Eye (tissue), 1 donor: ENCODE measurements around the gene CHAF1B.
"Not testable (repeated sequence)": the region's sequence is repeated elsewhere in the genome, so short reads cannot be mapped to it uniquely, and the experiment has no call there.

Source experiments
- DNase-seq: peaks from one replicate; pipeline ENCODE4 v3.0.0-alpha.2; 2015

Gene CHAF1B

GRCh38 chr21:36385233-36386030 is at the start of gene CHAF1B:
Gene CHAF1B, plus strand, starts transcription at chr21:36385392. Its CDS starts 745 bp downstream, at chr21:36386137.
- DNase-seq = peak; percentile 93

GRCh38 chr21:36337099-36337509 is 48.1 kb upstream of the CHAF1B start:
- DNase-seq = no peak

- no peak for DNase-seq
These were observed 46.2 kb upstream of the CHAF1B start for GRCh38 chr21:36338975-36339374.

GRCh38 chr21:36342581-36342980 is 42.6 kb upstream of the CHAF1B start:
- DNase-seq = not testable (repeated sequence)

GRCh38 chr21:36344931-36345330 is 40.3 kb upstream of the CHAF1B start:
- no peak for DNase-seq

GRCh38 chr21:36347278-36347961 is 37.8 kb upstream of the CHAF1B start:
- DNase-seq = no peak

GRCh38 chr21:36347962-36348328 is 37.2 kb upstream of the CHAF1B start:
- DNase-seq = no peak

- DNase-seq = no peak
These were observed 35.9 kb upstream of the CHAF1B start for GRCh38 chr21:36349315-36349714.

- DNase-seq = no peak
These were observed 34.8 kb upstream of the CHAF1B start for GRCh38 chr21:36350282-36350910.

- no peak for DNase-seq
These were observed 30.1 kb upstream of the CHAF1B start for GRCh38 chr21:36354918-36355680.

GRCh38 chr21:36355868-36356267 is 29.3 kb upstream of the CHAF1B start:
- no peak for DNase-seq

GRCh38 chr21:36359185-36359584 is 26.0 kb upstream of the CHAF1B start:
- no peak for DNase-seq

- DNase-seq = no peak
These were observed 16.0 kb upstream of the CHAF1B start for GRCh38 chr21:36369064-36369685.

GRCh38 chr21:36375994-36376393 is 9.2 kb upstream of the CHAF1B start:
- no peak for DNase-seq

GRCh38 chr21:36377391-36377842 is 7.8 kb upstream of the CHAF1B start:
- no peak for DNase-seq

- peak; percentile 36 for DNase-seq
These were observed 5.9 kb upstream of the CHAF1B start for GRCh38 chr21:36379251-36379650.

- DNase-seq = no peak
These were observed 3.2 kb upstream of the CHAF1B start for GRCh38 chr21:36381841-36382589.

GRCh38 chr21:36382722-36383121 is 2.5 kb upstream of the CHAF1B start:
- DNase-seq = not testable (repeated sequence)

GRCh38 chr21:36384885-36385232 is 333 bp upstream of the CHAF1B start:
- DNase-seq = no peak

GRCh38 chr21:36386031-36386642 is 945 bp downstream of the CHAF1B start:
- DNase-seq = no peak

GRCh38 chr21:36388096-36388495 is 2.9 kb downstream of the CHAF1B start:
- DNase-seq = no peak
